GM12891 (cell line): ENCODE measurements around the gene CA10.

Experiments used
- POLR2A ChIP-seq: IDR thresholded peaks from 2 replicates; pipeline ENCODE4 v1.6.1; 2011; ENCODE audit warnings: low read depth, low read length, control low read depth
- POLR2AphosphoS5 ChIP-seq: IDR thresholded peaks from 2 replicates; pipeline ENCODE4 v1.6.1; 2011; ENCODE audit warnings: low read depth, low read length, control low read depth
- POU2F2 ChIP-seq: IDR thresholded peaks from 2 replicates; pipeline ENCODE4 v1.6.1; 2011; ENCODE audit warnings: low read depth, mild to moderate bottlenecking, control low read depth, low read length, moderate library complexity
- SPI1 ChIP-seq: IDR thresholded peaks from 2 replicates; pipeline ENCODE4 v1.6.1; 2011; ENCODE audit warnings: low read depth, low read length, control low read depth
- TAF1 ChIP-seq: IDR thresholded peaks from 2 replicates; pipeline ENCODE4 v1.6.1; 2011; ENCODE audit warnings: low read depth, low read length, control low read depth

- TF ChIP-seq POLR2A: no peak
- no peak for TF ChIP-seq SPI1
- no peak for TF ChIP-seq TAF1
- TF ChIP-seq POLR2AphosphoS5: no peak
- TF ChIP-seq POU2F2: no peak
Measured at GRCh38 chr17:52041123-52041617, 117.3 kb downstream of the CA10 start.
